Neural progenitor cell (in vitro differentiated cells): Measurements from ENCODE around the gene SGSM1.

Experiments used
- EZH2 ChIP-seq: fragments of 200-600 bp; sonication (generic); IDR thresholded peaks from 2 replicates; pipeline ENCODE4 v1.6.1; 2017; ENCODE audit warnings: antibody characterized with exemption, mild to moderate bottlenecking, moderate library complexity
- EZH2phosphoT487 ChIP-seq: fragments of 200-600 bp; sonication (generic); IDR thresholded peaks from 2 replicates; pipeline ENCODE4 v1.6.1; 2017; ENCODE audit warnings: antibody characterized with exemption
- TF ChIP-seq, protein P1 (sequence below): fragments of 200-600 bp; sonication (generic); IDR thresholded peaks from 2 replicates; pipeline ENCODE4 v1.5.1; 2017; ENCODE audit warnings: antibody characterized with exemption, mild to moderate bottlenecking

- TF ChIP-seq, protein P1, sequence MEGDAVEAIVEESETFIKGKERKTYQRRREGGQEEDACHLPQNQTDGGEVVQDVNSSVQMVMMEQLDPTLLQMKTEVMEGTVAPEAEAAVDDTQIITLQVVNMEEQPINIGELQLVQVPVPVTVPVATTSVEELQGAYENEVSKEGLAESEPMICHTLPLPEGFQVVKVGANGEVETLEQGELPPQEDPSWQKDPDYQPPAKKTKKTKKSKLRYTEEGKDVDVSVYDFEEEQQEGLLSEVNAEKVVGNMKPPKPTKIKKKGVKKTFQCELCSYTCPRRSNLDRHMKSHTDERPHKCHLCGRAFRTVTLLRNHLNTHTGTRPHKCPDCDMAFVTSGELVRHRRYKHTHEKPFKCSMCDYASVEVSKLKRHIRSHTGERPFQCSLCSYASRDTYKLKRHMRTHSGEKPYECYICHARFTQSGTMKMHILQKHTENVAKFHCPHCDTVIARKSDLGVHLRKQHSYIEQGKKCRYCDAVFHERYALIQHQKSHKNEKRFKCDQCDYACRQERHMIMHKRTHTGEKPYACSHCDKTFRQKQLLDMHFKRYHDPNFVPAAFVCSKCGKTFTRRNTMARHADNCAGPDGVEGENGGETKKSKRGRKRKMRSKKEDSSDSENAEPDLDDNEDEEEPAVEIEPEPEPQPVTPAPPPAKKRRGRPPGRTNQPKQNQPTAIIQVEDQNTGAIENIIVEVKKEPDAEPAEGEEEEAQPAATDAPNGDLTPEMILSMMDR: no peak
- TF ChIP-seq EZH2 (no peak), EZH2phosphoT487 (no peak)
These were observed 81.2 kb downstream of the SGSM1 start for GRCh38 chr22:24887260-24887659.
